Lung (tissue), 12 donors: ENCODE results near the gene LVRN. TPM values are rescaled to one million over a fixed set of nuclear protein-coding genes. Genes with fewer than 3 reads are reported as not detected.

Experiments used
- ATAC-seq: fragments of 200-7000 bp; cut with Tn5 transposase; one replicate; pipeline ENCODE4 v1.9.1; 2020; ENCODE audit warnings: moderate number of reproducible peaks; ENCODE audit not compliant: insufficient read depth, low FRiP score
- DNase-seq, 3 donors: peaks; one replicate each; pipeline ENCODE4 v3.0.0-alpha.2; 2013 to 2017
- H3K27ac ChIP-seq, 2 donors: one replicate each; pipeline ENCODE4 v1.5.1; 2013; ENCODE audit warnings: mild to moderate bottlenecking in 2 of 2, moderate library complexity in 2 of 2, control low read depth in 1 of 2, inconsistent platforms in 1 of 2, low read depth in 1 of 2, low read length in 1 of 2
- H3K27me3 ChIP-seq, 3 donors: one replicate each; pipeline ENCODE4 v1.5.1; 2013; ENCODE audit warnings: low read length in 2 of 3; ENCODE audit not compliant: control insufficient read depth in 3 of 3, insufficient read depth in 3 of 3
- H3K36me3 ChIP-seq, 4 donors: one replicate each; pipeline ENCODE4 v1.5.1; 2013; ENCODE audit warnings: low read length in 4 of 4, mild to moderate bottlenecking in 1 of 4, moderate library complexity in 1 of 4; ENCODE audit not compliant: control insufficient read depth in 4 of 4, insufficient read depth in 4 of 4
- H3K4me1 ChIP-seq, 5 donors: one replicate each; pipeline ENCODE4 v1.5.1; 2013; ENCODE audit warnings: low read length in 5 of 5, mild to moderate bottlenecking in 2 of 5, moderate library complexity in 1 of 5; ENCODE audit not compliant: control insufficient read depth in 5 of 5, insufficient read depth in 5 of 5
- H3K4me3 ChIP-seq: one replicate; pipeline ENCODE4 v1.5.1; 2013; ENCODE audit warnings: mild to moderate bottlenecking, control low read depth, moderate library complexity
- H3K9ac ChIP-seq, 2 donors: one replicate each; pipeline ENCODE4 v1.5.1; 2013; ENCODE audit warnings: low read length in 2 of 2, control low read depth in 1 of 2; ENCODE audit not compliant: insufficient read depth in 1 of 2
- H3K9me3 ChIP-seq, 4 donors: one replicate each; pipeline ENCODE4 v1.5.1; 2013; ENCODE audit warnings: low read length in 3 of 4, mild to moderate bottlenecking in 1 of 4, moderate library complexity in 1 of 4; ENCODE audit not compliant: control insufficient read depth in 4 of 4, insufficient read depth in 3 of 4
- CTCF ChIP-seq: IDR thresholded peaks from 2 replicates; pipeline ENCODE4 v1.5.1; 2012; ENCODE audit warnings: mild to moderate bottlenecking; ENCODE audit errors: control extremely low read depth, extremely low read depth
- WGBS, 2 donors: extraction: QIAGEN DNeasy Blood & Tissue Kit; methylation state at CpG; one replicate each; pipeline ENCODE4 v1.1.7; 2013; 5-methylcytosine and 5-hydroxymethylcytosine counted together
- polyA plus RNA-seq, 2 donors: library from polyadenylated mRNA; stranded (reverse); fragments of 200-250 nt; gene quantifications; one replicate each; pipeline ENCODE4 v1.2.1, GENCODE V29; 2013
- total RNA-seq, 2 donors: library from RNA; depleted of rRNA in 1 of 2; stranded (reverse); fragments of >200 nt in 1 of 2; gene quantifications; one replicate each; pipeline ENCODE4 v1.2.1, GENCODE V29; 2014 to 2021
- donor health status: control.
- donor health status: control.
- donor health status: Bipolar disorder and iron deficiency.
- donor health status: healthy.
- donor health status: DM: yes; HTN: yes; CAD: no.

Gene LVRN
- total and polyA plus RNA-seq, 4 donors = 0.10 to 0.94 (median 0.17) TPM

GRCh38 chr5:116046823-116047222, 84.5 kb downstream of the LVRN start:
- no peak overlapping the region for H3K4me3 ChIP-seq
- ATAC-seq = no peak
- H3K9me3 ChIP-seq = no peaks in the 10 kb centered on the region
- H3K27me3 ChIP-seq = no peaks in the 10 kb centered on the region
- no peak overlapping the region for H3K27ac ChIP-seq
- DNase-seq = no peak
- H3K4me1 ChIP-seq = no peaks in the 10 kb centered on the region
- 84 to 91% methylated on average over 2 of the region's 2 CpGs for WGBS, 2 donors
- no peak for TF ChIP-seq CTCF
- no peak overlapping the region for H3K9ac ChIP-seq
- H3K36me3 ChIP-seq = no peaks in the 10 kb centered on the region

GRCh38 chr5:116058346-116058936, 96.2 kb downstream of the LVRN start:
- Histone ChIP-seq H3K9ac (no peak overlapping the region), H3K9me3 (no peaks in the 10 kb centered on the region), H3K36me3 (no peaks in the 10 kb centered on the region), H3K4me3 (no peak overlapping the region), H3K27me3 (peaks cover 0 to 2% (median 0%) of the 10 kb centered on the region in 3 donors), H3K4me1 (peaks cover 0 to 7% (median 0%) of the 10 kb centered on the region in 5 donors), H3K27ac (no peak overlapping the region)
- ATAC-seq = no peak
- TF ChIP-seq CTCF = no peak
- WGBS, 2 donors = 76 to 79% methylated on average over 13 of the region's 13 CpGs
- no peak for DNase-seq

GRCh38 chr5:116062352-116062751, 100.1 kb downstream of the LVRN start:
- no peak overlapping the region for H3K9ac ChIP-seq
- peaks cover 0 to 2% (median 0%) of the 10 kb centered on the region in 3 donors for H3K27me3 ChIP-seq
- H3K36me3 ChIP-seq = no peaks in the 10 kb centered on the region
- H3K4me1 ChIP-seq = peaks cover 0 to 7% (median 0%) of the 10 kb centered on the region in 5 donors
- H3K27ac ChIP-seq = no peak overlapping the region
- no peak for TF ChIP-seq CTCF
- no peak for DNase-seq
- H3K4me3 ChIP-seq = no peak overlapping the region
- H3K9me3 ChIP-seq = no peaks in the 10 kb centered on the region
- WGBS, 2 donors = 82 to 89% methylated on average over 2 of the region's 2 CpGs
- no peak for ATAC-seq

- H3K4me3 ChIP-seq = no peak overlapping the region
- no peaks in the 10 kb centered on the region for H3K36me3 ChIP-seq
- no peak overlapping the region for H3K27ac ChIP-seq
- TF ChIP-seq CTCF = no peak
- WGBS, 2 donors = 77 to 86% methylated on average over 3 of the region's 3 CpGs
- no peaks in the 10 kb centered on the region for H3K9me3 ChIP-seq
- no peak for ATAC-seq
- H3K4me1 ChIP-seq = peaks cover 0 to 7% (median 0%) of the 10 kb centered on the region in 5 donors
- no peak for DNase-seq
- no peak overlapping the region for H3K9ac ChIP-seq
- H3K27me3 ChIP-seq = no peaks in the 10 kb centered on the region
Measured at GRCh38 chr5:116063950-116064349, 101.7 kb downstream of the LVRN start.
